GM20000 (cell line): ENCODE results near the gene CFAP97D1.

ENCODE experiments used
- DNase-seq: peaks from one replicate; pipeline ENCODE4 v3.0.0; 2012; ENCODE audit warnings: low spot score
- CTCF ChIP-seq: IDR thresholded peaks from 2 replicates; pipeline ENCODE4 v1.5.1; 2012; ENCODE audit warnings: mild to moderate bottlenecking, control low read depth; ENCODE audit errors: extremely low read depth, missing control alignments

CFAP97D1 gene

GRCh38 chr17:43768382-43768781 is 11.9 kb upstream of the CFAP97D1 start:
- DNase-seq, result no peak
- TF ChIP-seq CTCF, result no peak

- no peak for TF ChIP-seq CTCF
Measured at GRCh38 chr17:43768943-43769342, 11.3 kb upstream of the CFAP97D1 start.

GRCh38 chr17:43769426-43769825 is 10.8 kb upstream of the CFAP97D1 start:
- TF ChIP-seq CTCF, result no peak
- no peak for DNase-seq

More at GRCh38 chr17:43768943-43769342, 11.3 kb upstream of the CFAP97D1 start:
- no peak for DNase-seq

GRCh38 chr17:43769859-43770258 is 10.4 kb upstream of the CFAP97D1 start:
- DNase-seq, result no peak
- no peak for TF ChIP-seq CTCF

- DNase-seq, result no peak
- TF ChIP-seq CTCF, result no peak
Measured at GRCh38 chr17:43770957-43771356, 9.3 kb upstream of the CFAP97D1 start.

GRCh38 chr17:43771463-43771862 is 8.8 kb upstream of the CFAP97D1 start:
- no peak for DNase-seq
- TF ChIP-seq CTCF, result no peak

- DNase-seq, result no peak
- TF ChIP-seq CTCF, result no peak
Measured at GRCh38 chr17:43772877-43773648, 7.2 kb upstream of the CFAP97D1 start.
